ENCODE measurements around the gene TBC1D3B.
A peak's percentile ranks its signal among the peaks of the same experiment; 100 is the strongest.

TBC1D3B gene

DNA sequence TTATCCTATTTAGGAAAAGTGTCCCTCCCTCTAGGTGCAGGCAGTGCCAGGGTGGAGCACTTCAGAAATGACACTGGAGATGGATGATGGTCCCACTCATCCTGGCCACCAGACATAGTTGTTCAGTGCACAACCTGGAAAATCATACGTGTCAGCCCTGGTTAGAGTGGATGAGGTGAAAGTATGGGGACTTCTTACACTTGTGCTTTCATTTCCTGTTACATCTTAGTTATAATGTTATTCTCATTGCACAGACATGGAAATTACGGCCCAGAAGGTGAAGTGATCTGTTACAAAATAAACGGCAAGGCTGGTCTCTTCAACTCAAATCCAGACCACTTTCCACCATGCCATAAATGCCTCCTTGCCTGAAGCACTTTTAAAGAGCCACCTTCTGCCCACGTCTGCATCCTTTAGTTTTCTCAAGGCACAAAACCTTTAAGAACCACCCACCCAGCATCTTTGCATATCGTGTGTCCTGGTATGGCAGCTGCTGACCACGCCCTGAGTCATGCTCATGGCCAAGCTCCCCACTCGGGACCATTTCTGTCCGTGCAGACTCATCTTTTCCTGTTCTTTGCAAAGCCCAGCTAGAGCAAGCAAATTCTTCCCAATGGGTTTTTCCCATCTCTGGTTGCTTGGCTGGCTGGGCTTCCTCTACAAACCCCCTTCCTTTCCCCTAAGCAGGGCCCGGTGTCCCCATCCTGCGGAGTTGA is 22.4 kb downstream of the TBC1D3B start:
- H3K4me1 ChIP-seq (ENCODE audit: low read length) = peaks cover 44% of the 10 kb centered on the region
- H3K9me3 ChIP-seq (ENCODE audit: insufficient read depth, low read length) = no peaks in the 10 kb centered on the region
- H3K27me3 ChIP-seq (ENCODE audit: low read depth, low read length) = peaks cover 9% of the 10 kb centered on the region
- H4K20me1 ChIP-seq (ENCODE audit: insufficient read depth, low read length) = no peaks in the 10 kb centered on the region
- H3K27ac ChIP-seq (ENCODE audit: low read length) = peak overlapping the region; percentile 40
- H3K4me3 ChIP-seq (ENCODE audit: low read length) = peak overlapping the region; percentile 62
- no peaks in the 10 kb centered on the region for H3K79me2 ChIP-seq (ENCODE audit: low read length)
- H3K36me3 ChIP-seq (replicated peaks; ENCODE audit: low read depth, low read length) = no peaks in the 10 kb centered on the region
- H3K9ac ChIP-seq (ENCODE audit: low read length) = peak overlapping the region; percentile 6; the same call in 1 of the 2 replicates
- peak overlapping the region; percentile 76 for H3K4me2 ChIP-seq (ENCODE audit: low read length)
- TF ChIP-seq, protein P1, sequence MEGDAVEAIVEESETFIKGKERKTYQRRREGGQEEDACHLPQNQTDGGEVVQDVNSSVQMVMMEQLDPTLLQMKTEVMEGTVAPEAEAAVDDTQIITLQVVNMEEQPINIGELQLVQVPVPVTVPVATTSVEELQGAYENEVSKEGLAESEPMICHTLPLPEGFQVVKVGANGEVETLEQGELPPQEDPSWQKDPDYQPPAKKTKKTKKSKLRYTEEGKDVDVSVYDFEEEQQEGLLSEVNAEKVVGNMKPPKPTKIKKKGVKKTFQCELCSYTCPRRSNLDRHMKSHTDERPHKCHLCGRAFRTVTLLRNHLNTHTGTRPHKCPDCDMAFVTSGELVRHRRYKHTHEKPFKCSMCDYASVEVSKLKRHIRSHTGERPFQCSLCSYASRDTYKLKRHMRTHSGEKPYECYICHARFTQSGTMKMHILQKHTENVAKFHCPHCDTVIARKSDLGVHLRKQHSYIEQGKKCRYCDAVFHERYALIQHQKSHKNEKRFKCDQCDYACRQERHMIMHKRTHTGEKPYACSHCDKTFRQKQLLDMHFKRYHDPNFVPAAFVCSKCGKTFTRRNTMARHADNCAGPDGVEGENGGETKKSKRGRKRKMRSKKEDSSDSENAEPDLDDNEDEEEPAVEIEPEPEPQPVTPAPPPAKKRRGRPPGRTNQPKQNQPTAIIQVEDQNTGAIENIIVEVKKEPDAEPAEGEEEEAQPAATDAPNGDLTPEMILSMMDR (IDR thresholded peaks at IDR 0.05; ENCODE audit: low read depth, low read length) = no peak
- TF ChIP-seq EZH2phosphoT487 (IDR thresholded peaks at IDR 0.05; ENCODE audit: low read depth) = no peak
- H2AFZ ChIP-seq (ENCODE audit: low read depth, low read length) = no peak overlapping the region

DNA sequence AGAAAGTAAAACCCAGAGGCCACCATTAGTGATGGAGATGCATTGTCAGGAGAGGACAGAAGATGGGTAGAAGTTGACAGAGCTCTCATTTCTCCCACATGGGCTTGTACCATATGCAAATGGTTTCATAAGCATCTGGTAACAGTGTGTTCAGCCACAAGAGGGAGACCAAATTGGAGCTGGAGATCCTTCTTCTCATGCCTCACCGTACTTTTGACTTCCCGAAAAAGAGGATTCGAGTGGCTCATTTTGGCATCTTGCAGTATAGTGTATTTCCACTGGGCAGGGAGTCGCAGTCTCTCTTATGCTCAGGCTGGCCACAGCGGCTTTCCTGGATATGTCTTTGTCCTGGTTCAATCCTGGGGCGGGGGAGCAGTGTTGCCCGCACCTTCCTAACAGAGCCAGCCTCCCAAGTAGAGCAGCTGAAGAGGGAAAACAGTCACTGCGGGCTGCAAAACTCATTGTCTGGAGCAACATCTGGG is 23.8 kb downstream of the TBC1D3B start:
- Histone ChIP-seq H3K27me3 (ENCODE audit: low read depth, low read length) (peaks cover 14% of the 10 kb centered on the region), H3K27ac (ENCODE audit: low read length) (no peak overlapping the region), H3K4me1 (ENCODE audit: low read length) (peaks cover 58% of the 10 kb centered on the region), H2AFZ (ENCODE audit: low read depth, low read length) (no peak overlapping the region), H3K4me3 (ENCODE audit: low read length) (no peak overlapping the region), H3K79me2 (ENCODE audit: low read length) (no peaks in the 10 kb centered on the region), H3K9ac (ENCODE audit: low read length) (no peak overlapping the region), H3K4me2 (ENCODE audit: low read length) (no peak overlapping the region), H3K36me3 (replicated peaks; ENCODE audit: low read depth, low read length) (no peaks in the 10 kb centered on the region), H4K20me1 (ENCODE audit: insufficient read depth, low read length) (no peaks in the 10 kb centered on the region), H3K9me3 (ENCODE audit: insufficient read depth, low read length) (no peaks in the 10 kb centered on the region)
- no peak for TF ChIP-seq EZH2phosphoT487 (IDR thresholded peaks at IDR 0.05; ENCODE audit: low read depth)
- TF ChIP-seq, protein P1 (IDR thresholded peaks at IDR 0.05; ENCODE audit: low read depth, low read length) = peak; percentile 12; the same call in 1 of the 2 replicates

- H4K20me1 ChIP-seq (ENCODE audit: insufficient read depth, low read length) = no peaks in the 10 kb centered on the region
- no peak for TF ChIP-seq EZH2phosphoT487 (IDR thresholded peaks at IDR 0.05; ENCODE audit: low read depth)
- TF ChIP-seq, protein P1 (IDR thresholded peaks at IDR 0.05; ENCODE audit: low read depth, low read length) = no peak
- H2AFZ ChIP-seq (ENCODE audit: low read depth, low read length) = no peak overlapping the region
- no peak overlapping the region for H3K27ac ChIP-seq (ENCODE audit: low read length)
- no peak overlapping the region for H3K4me3 ChIP-seq (ENCODE audit: low read length)
- H3K79me2 ChIP-seq (ENCODE audit: low read length) = no peaks in the 10 kb centered on the region
- H3K9me3 ChIP-seq (ENCODE audit: insufficient read depth, low read length) = no peaks in the 10 kb centered on the region
- H3K4me1 ChIP-seq (ENCODE audit: low read length) = peaks cover 62% of the 10 kb centered on the region
- no peaks in the 10 kb centered on the region for H3K36me3 ChIP-seq (replicated peaks; ENCODE audit: low read depth, low read length)
- no peak overlapping the region for H3K9ac ChIP-seq (ENCODE audit: low read length)
- H3K4me2 ChIP-seq (ENCODE audit: low read length) = no peak overlapping the region
- peaks cover 16% of the 10 kb centered on the region for H3K27me3 ChIP-seq (ENCODE audit: low read depth, low read length)
Observed at GRCh38 chr17:36151891-36152638, 24.4 kb downstream of the TBC1D3B start.

GRCh38 chr17:36149296-36149820 is 27.1 kb downstream of the TBC1D3B start:
- Histone ChIP-seq H3K36me3 (replicated peaks; ENCODE audit: low read depth, low read length) (no peaks in the 10 kb centered on the region), H2AFZ (ENCODE audit: low read depth, low read length) (peak overlapping the region; percentile 30; the same call in 1 of the 2 replicates), H3K9me3 (ENCODE audit: insufficient read depth, low read length) (no peaks in the 10 kb centered on the region), H3K79me2 (ENCODE audit: low read length) (no peaks in the 10 kb centered on the region), H3K4me3 (ENCODE audit: low read length) (peak overlapping the region; percentile 51), H4K20me1 (ENCODE audit: insufficient read depth, low read length) (no peaks in the 10 kb centered on the region), H3K27me3 (ENCODE audit: low read depth, low read length) (peaks cover 19% of the 10 kb centered on the region), H3K9ac (ENCODE audit: low read length) (peak overlapping the region; percentile 1; the same call in 1 of the 2 replicates), H3K27ac (ENCODE audit: low read length) (no peak overlapping the region), H3K4me1 (ENCODE audit: low read length) (peaks cover 52% of the 10 kb centered on the region), H3K4me2 (ENCODE audit: low read length) (peak overlapping the region; percentile 67)
- TF ChIP-seq, protein P1 (IDR thresholded peaks at IDR 0.05; ENCODE audit: low read depth, low read length) = no peak
- TF ChIP-seq EZH2phosphoT487 (IDR thresholded peaks at IDR 0.05; ENCODE audit: low read depth) = no peak
